HepG2 (cell line): ENCODE data around the gene ARHGAP9. TPM values are rescaled to one million over a fixed set of nuclear protein-coding genes. Genes with fewer than 3 reads are reported as not detected.
A peak's percentile ranks its signal among the peaks of the same experiment; 100 is the strongest.

Experiments used
- ATAC-seq: fragments of 200-7000 bp; cut with Tn5 transposase; 3 replicates; pipeline ENCODE4 v1.9.1; 2020; ENCODE audit warnings: mild to moderate bottlenecking, moderate library complexity
- BruUV-seq: library from RNA; stranded (reverse); fragments of 400-500 nt; replicated peaks from 2 replicates; lab custom pipeline; 2021; lab: Mats Ljungman, UMichigan
- CTCF ChIA-PET: fragments of 300-600 bp; formaldehyde crosslinking; extraction: SDS; loops from one replicate; lab custom pipeline; 2021; ENCODE audit warnings: low total read pairs, inconsistent platforms, low intra/inter-chr PET ratio; lab: Yijun Ruan, JAX
- POLR2A ChIA-PET: fragments of 350-600 bp; sonication (Branson Sonifier 250); formaldehyde crosslinking; loops from one replicate; lab custom pipeline; 2020; ENCODE audit warnings: antibody characterized with exemption, inconsistent platforms; lab: Yijun Ruan, JAX
- DNase-seq: peaks from one replicate; pipeline ENCODE4 v3.0.0-alpha.2; 2015; ENCODE audit warnings: low spot score
- FAIRE-seq: peaks from 3 replicates; lab custom pipeline; 2011; peaks lifted over from hg19 to GRCh38; lab: Jason Lieb, UNC
- H2AFZ ChIP-seq: one replicate; pipeline ENCODE4 v1.6.1; 2011; ENCODE audit warnings: low read length, inconsistent platforms
- H3K27ac ChIP-seq: fragments of 300-600 bp; 3 replicates; pipeline ENCODE4 v1.8.0; 2011; ENCODE audit warnings: mixed run types, mild to moderate bottlenecking, mixed read lengths, low read length, inconsistent platforms; ENCODE audit not compliant: insufficient read depth; ENCODE audit errors: extremely low read length
- H3K27me3 ChIP-seq, 2 experiments: fragments of 200-600 bp in 1 of 2; 2 replicates in 1 of 2; 3 replicates in 1 of 2; pipeline versions ENCODE4 v1.6.0 to v1.8.0; 2011; ENCODE audit warnings: low read length in 2 of 2, mild to moderate bottlenecking in 2 of 2, moderate library complexity in 2 of 2, inconsistent platforms in 1 of 2; ENCODE audit not compliant: insufficient read depth in 2 of 2, control insufficient read depth in 1 of 2
- H3K36me3 ChIP-seq, 2 experiments: fragments of 200-600 bp in 1 of 2; replicated peaks in 1 of 2; 2 replicates in 1 of 2; 3 replicates in 1 of 2; pipeline versions ENCODE4 v1.5.1 to v1.8.0; 2011; ENCODE audit warnings: low read length in 2 of 2, inconsistent platforms in 1 of 2; ENCODE audit not compliant: insufficient read depth in 2 of 2, control insufficient read depth in 1 of 2
- H3K4me1 ChIP-seq: 2 replicates; pipeline ENCODE4 v1.5.1; 2012; ENCODE audit warnings: low read length, inconsistent platforms; ENCODE audit not compliant: insufficient read depth
- H3K4me2 ChIP-seq: 2 replicates; pipeline ENCODE4 v1.6.0; 2011; ENCODE audit warnings: low read depth, low read length, inconsistent platforms
- H3K4me3 ChIP-seq, 3 experiments: fragments of 200-600 bp in 1 of 3; sonication (generic), shearing (Covaris generic) in 1 of 3; replicated peaks in 1 of 3; 2 replicates each; pipeline ENCODE4 v1.5.1; 2011 to 2016; ENCODE audit warnings: low read length in 3 of 3, inconsistent platforms in 2 of 3, low read depth in 2 of 3, mild to moderate bottlenecking in 2 of 3, control low read depth in 1 of 3, mixed read lengths in 1 of 3; ENCODE audit not compliant: insufficient read depth in 1 of 3
- H3K79me2 ChIP-seq: one replicate; pipeline ENCODE4 v1.6.1; 2011; ENCODE audit warnings: low read length, inconsistent platforms; ENCODE audit not compliant: insufficient read depth
- H3K9ac ChIP-seq: 2 replicates; pipeline ENCODE4 v1.6.0; 2011; ENCODE audit warnings: mild to moderate bottlenecking, low read depth, low read length, inconsistent platforms; ENCODE audit not compliant: insufficient read depth
- H3K9me3 ChIP-seq: 2 replicates; pipeline ENCODE4 v1.5.1; 2012; ENCODE audit warnings: mild to moderate bottlenecking, low read length
- H4K20me1 ChIP-seq: 2 replicates; pipeline ENCODE4 v1.6.0; 2011; ENCODE audit warnings: inconsistent platforms, mild to moderate bottlenecking, low read length, moderate library complexity; ENCODE audit not compliant: insufficient read depth
- ARNT ChIP-seq: fragments of 450-650 bp; IDR thresholded peaks from 2 replicates; pipeline ENCODE4 v1.6.1; 2017
- ETS1 ChIP-seq: sonication (generic); formaldehyde crosslinking; IDR thresholded peaks from 2 replicates; pipeline ENCODE4 v1.4.0; 2020; ENCODE audit warnings: missing genetic modification reagents
- FLYWCH1 ChIP-seq: sonication (generic); formaldehyde crosslinking; IDR thresholded peaks from 2 replicates; pipeline ENCODE4 v1.8.1; 2023; ENCODE audit warnings: mild to moderate bottlenecking, missing genetic modification reagents
- PRMT3 ChIP-seq: sonication (generic); formaldehyde crosslinking; IDR thresholded peaks from 2 replicates; pipeline ENCODE4 v1.8.1; 2022; ENCODE audit warnings: low read depth, mild to moderate bottlenecking, moderate library complexity, missing genetic modification reagents, borderline replicate concordance
- RORA ChIP-seq: sonication (generic); formaldehyde crosslinking; IDR thresholded peaks from 2 replicates; pipeline ENCODE4 v1.5.0; 2020; ENCODE audit warnings: mild to moderate bottlenecking, missing genetic modification reagents, moderate library complexity
- ZNF318 ChIP-seq: sonication (generic); formaldehyde crosslinking; IDR thresholded peaks from 2 replicates; pipeline ENCODE4 v1.4.0; 2020; ENCODE audit warnings: mild to moderate bottlenecking, missing genetic modification reagents
- ZNF362 ChIP-seq: sonication (generic); formaldehyde crosslinking; IDR thresholded peaks from 2 replicates; pipeline ENCODE4 v1.4.0; 2020; ENCODE audit warnings: missing genetic modification reagents, mild to moderate bottlenecking, borderline replicate concordance
- ZNF513 ChIP-seq: sonication (generic); formaldehyde crosslinking; conservative IDR thresholded peaks from 2 replicates; pipeline ENCODE4 v1.5.0; 2020; ENCODE audit warnings: missing genetic modification reagents
- WGBS: methylation state at CpG from one replicate; pipeline ENCODE4 v1.1.6; 2017; ENCODE audit warnings: low lambda C conversion rate; 5-methylcytosine and 5-hydroxymethylcytosine counted together
- in situ Hi-C: cut with HindIII; loops from 2 replicates; pipeline ENCODE4 v1.10.0; 2017; ENCODE audit warnings: low pct_unique_long_range_greater_than_20kb; ENCODE audit not compliant: extremely low pct_ligation_motif_present
- intact Hi-C: fragments of 100-400 bp; cut with micrococcal nuclease; formaldehyde crosslinking; loops from one replicate; pipeline ENCODE4 v1.10.0; 2022; ENCODE audit not compliant: unreplicated experiment
- polyA plus RNA-seq, 8 experiments: library from polyadenylated mRNA; depleted of rRNA in 3 of 8; stranded (reverse) in 7 of 8; unstranded in 1 of 8; fragments of >200 nt; fragmentation: Illumina TruSeq in 4 of 8; extraction: Trizol in 4 of 8; gene quantifications; 2 replicates each; pipeline versions ENCODE4 v1.2.1 to v1.2.3, GENCODE V29; 2011 to 2016; ENCODE audit warnings: low read depth in 4 of 8, missing spikeins in 1 of 8, mixed read lengths in 1 of 8; ENCODE audit not compliant: insufficient read depth in 1 of 8
- total RNA-seq, 5 experiments: library from RNA; depleted of rRNA; stranded (reverse); fragments of >200 nt; fragmentation: Illumina TruSeq; extraction: Trizol; gene quantifications; 2 replicates each; pipeline ENCODE4 v1.2.3, GENCODE V29; 2016; ENCODE audit warnings: low read depth in 1 of 5

ARHGAP9 gene
- total and polyA plus RNA-seq, 2 of the 13 experiments (the other 11 are each of a cell fraction or from before 2014, with no cell fraction given): 0.18 to 1.2 TPM

- Histone ChIP-seq H3K79me2 (peaks cover 20% of the 10 kb centered on the region), H3K36me3 (peaks cover 32 to 67% of the 10 kb centered on the region in 2 experiments), H3K9ac (no peak overlapping the region), H2AFZ (no peak overlapping the region), H3K27me3 (no peaks in the 10 kb centered on the region; a peak in 1 of 5 replicates), H3K9me3 (no peaks in the 10 kb centered on the region), H4K20me1 (peaks cover 32% of the 10 kb centered on the region), H3K4me1 (peaks cover 18% of the 10 kb centered on the region), H3K4me2 (no peak overlapping the region), H3K27ac (no peak overlapping the region), H3K4me3 (no peak overlapping the region)
- in situ Hi-C loops (no loop called here), intact Hi-C loops (no loop called here)
- FAIRE-seq (no peak), ATAC-seq (no peak; the same call in 2 of the 3 replicates), DNase-seq (no peak)
- BruUV-seq: no TSS peak
- 98% methylated on average over 9 of the region's 9 CpGs for WGBS
- ChIA-PET CTCF (no interaction called here), POLR2A (interaction anchor here (0.7 to 7.8 kb wide), 4 partner anchors 12 to 1556 kb away, joined by 3 to 90 read pairs (median 7); partner anchors contain the start of gene DCTN2)
- TF ChIP-seq RORA (CRISPR knock-in tag): no peak
- no peak for TF ChIP-seq ZNF513 (CRISPR knock-in tag)
- no peak for TF ChIP-seq ARNT
- peak; percentile 92 for TF ChIP-seq ZNF318 (CRISPR knock-in tag)
- TF ChIP-seq ETS1 (CRISPR knock-in tag): no peak
- no peak for TF ChIP-seq ZNF362
- TF ChIP-seq FLYWCH1: no peak
- TF ChIP-seq PRMT3: no peak
Observed at GRCh38 chr12:57514720-57515407, 35.2 kb upstream of the ARHGAP9 start.
